Transverse colon (tissue), 4 donors: Measurements from ENCODE around the gene USP16. TPM values are rescaled to one million over a fixed set of nuclear protein-coding genes. Genes with fewer than 3 reads are reported as not detected.
"Not testable (repeated sequence)": the region's sequence is repeated elsewhere in the genome, so short reads cannot be mapped to it uniquely, and the experiment has no call there.

Source experiments
- DNase-seq: peaks from one replicate; pipeline ENCODE4 v3.0.0-alpha.2; 2019
- H3K27ac ChIP-seq, 4 donors: fragments of 200-600 bp; sonication (generic); 2 replicates each; pipeline ENCODE4 v1.5.1; 2016 to 2018; ENCODE audit warnings: inconsistent platforms in 4 of 4
- H3K27me3 ChIP-seq: fragments of 200-600 bp; sonication (generic); 2 replicates; pipeline ENCODE4 v1.5.1; 2017; ENCODE audit warnings: inconsistent platforms
- H3K36me3 ChIP-seq, 4 donors: fragments of 200-600 bp; sonication (generic); 2 replicates each; pipeline ENCODE4 v1.5.1; 2017 to 2019; ENCODE audit warnings: inconsistent platforms in 4 of 4
- H3K4me1 ChIP-seq, 4 donors: fragments of 200-600 bp; sonication (generic); 2 replicates each; pipeline ENCODE4 v1.5.1; 2017 to 2020; ENCODE audit warnings: inconsistent platforms in 4 of 4
- H3K4me3 ChIP-seq, 4 donors: fragments of 200-600 bp; sonication (generic); 1 replicate in 1 of 4; 2 replicates in 3 of 4; pipeline versions ENCODE4 v1.5.1 to v1.6.1; 2017 to 2019; ENCODE audit warnings: inconsistent platforms in 4 of 4
- H3K9me3 ChIP-seq, 2 donors: fragments of 200-600 bp; sonication (generic); 2 replicates each; pipeline ENCODE4 v1.5.1; 2017 to 2019; ENCODE audit warnings: inconsistent platforms in 2 of 2
- EP300 ChIP-seq: sonication (generic); formaldehyde crosslinking; IDR thresholded peaks from one replicate; pipeline ENCODE4 v1.6.1; 2017; ENCODE audit warnings: antibody characterized with exemption, low read depth
- POLR2A ChIP-seq: fragments of 450-650 bp; IDR thresholded peaks from one replicate; pipeline ENCODE4 v1.6.1; 2016; ENCODE audit warnings: antibody characterized with exemption, mild to moderate bottlenecking, moderate library complexity
- POLR2AphosphoS5 ChIP-seq, 3 donors: sonication (generic); formaldehyde crosslinking; IDR thresholded peaks; one replicate each; pipeline ENCODE4 v1.6.1; 2016; ENCODE audit warnings: antibody characterized with exemption in 3 of 3
- WGBS, 2 donors: methylation state at CpG; one replicate each; pipeline ENCODE4 v1.1.5; 2018; ENCODE audit warnings: low coverage in 1 of 2; 5-methylcytosine and 5-hydroxymethylcytosine counted together
- in situ Hi-C, 4 donors: fragments of 200-750 bp; cut with MboI; loops; one replicate each; pipeline versions ENCODE4 v1.15.0 to v1.15.1; 2017; ENCODE audit warnings: low sequenced_read_pairs in 3 of 4, low pct_ligation_motif_present in 1 of 4, low pct_unique_long_range_greater_than_20kb in 1 of 4
- intact Hi-C: fragments of 100-400 bp; cut with DNase I; formaldehyde crosslinking; loops from one replicate; pipeline ENCODE4 v1.15.1; 2023; ENCODE audit warnings: low total_unique reads
- total RNA-seq, 4 donors: library from RNA; depleted of rRNA; stranded (reverse); fragments of >200 nt; gene quantifications; one replicate each; pipeline ENCODE4 v1.1.0, GENCODE V29; 2016
- TF ChIP-seq, protein P1 (sequence below), 5 experiments: fragments of 200-600 bp in 3 of 5; fragments of 450-650 bp in 2 of 5; sonication (generic) in 3 of 5; IDR thresholded peaks; 1 replicate in 2 of 5; 2 replicates in 3 of 5; pipeline ENCODE4 v1.5.1; 2016 to 2017; ENCODE audit warnings: antibody characterized with exemption in 5 of 5, inconsistent platforms in 3 of 5, mild to moderate bottlenecking in 2 of 5, moderate library complexity in 1 of 5

USP16 gene
- total RNA-seq, 4 donors from 2014 or later = 12.9 to 34.9 (median 22.0) TPM

DNA sequence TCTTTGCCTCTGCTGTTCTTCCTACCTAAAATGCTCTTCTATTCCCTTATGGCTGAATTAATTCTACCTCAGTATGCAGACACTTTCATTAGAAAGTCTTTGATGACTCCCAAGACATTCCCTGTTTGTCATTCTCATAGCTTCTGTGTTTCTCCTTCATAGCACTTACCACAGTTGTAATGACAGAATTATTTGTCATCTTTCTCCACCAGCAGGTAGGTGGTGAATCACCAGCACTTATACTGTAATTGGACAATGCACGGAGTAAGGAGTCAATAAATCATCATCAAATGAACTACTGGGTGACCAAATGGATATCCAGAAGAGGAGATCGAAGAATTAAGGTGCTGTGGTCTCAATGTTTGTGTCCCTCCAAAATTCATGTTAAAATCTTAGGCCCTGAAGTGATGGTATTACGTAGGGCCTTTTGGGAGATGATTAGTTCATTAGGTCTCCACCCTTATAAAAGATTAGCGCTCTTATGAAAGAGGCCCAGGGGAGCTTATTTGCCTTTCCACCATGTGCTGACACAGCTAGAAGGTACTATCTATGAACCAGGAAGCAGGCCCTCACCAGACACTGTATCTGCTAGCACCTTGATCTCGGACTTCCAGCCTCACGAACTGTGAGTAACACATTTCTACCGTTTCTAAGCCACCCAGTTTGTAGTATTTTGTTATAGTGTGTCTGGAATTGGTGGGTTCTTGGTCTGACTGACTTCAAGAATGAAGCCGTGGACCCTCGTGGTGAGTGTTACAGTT is 51.4 kb downstream of the USP16 start:
- no peaks in the 10 kb centered on the region for H3K36me3 ChIP-seq
- no peaks in the 10 kb centered on the region for H3K9me3 ChIP-seq
- H3K4me3 ChIP-seq = no peak overlapping the region
- H3K4me1 ChIP-seq = peaks cover 13 to 40% (median 22%) of the 10 kb centered on the region in 4 donors
- in situ Hi-C loops (no loop called here), intact Hi-C loops (no loop called here)
- H3K27me3 ChIP-seq = no peaks in the 10 kb centered on the region
- no peak for DNase-seq
- 83 to 90% methylated on average over 5 to 9 of the region's 9 CpGs for WGBS, 2 donors
- peak overlapping the region; percentile 82 to 93 (median 88) for H3K27ac ChIP-seq
- TF ChIP-seq, protein P1, sequence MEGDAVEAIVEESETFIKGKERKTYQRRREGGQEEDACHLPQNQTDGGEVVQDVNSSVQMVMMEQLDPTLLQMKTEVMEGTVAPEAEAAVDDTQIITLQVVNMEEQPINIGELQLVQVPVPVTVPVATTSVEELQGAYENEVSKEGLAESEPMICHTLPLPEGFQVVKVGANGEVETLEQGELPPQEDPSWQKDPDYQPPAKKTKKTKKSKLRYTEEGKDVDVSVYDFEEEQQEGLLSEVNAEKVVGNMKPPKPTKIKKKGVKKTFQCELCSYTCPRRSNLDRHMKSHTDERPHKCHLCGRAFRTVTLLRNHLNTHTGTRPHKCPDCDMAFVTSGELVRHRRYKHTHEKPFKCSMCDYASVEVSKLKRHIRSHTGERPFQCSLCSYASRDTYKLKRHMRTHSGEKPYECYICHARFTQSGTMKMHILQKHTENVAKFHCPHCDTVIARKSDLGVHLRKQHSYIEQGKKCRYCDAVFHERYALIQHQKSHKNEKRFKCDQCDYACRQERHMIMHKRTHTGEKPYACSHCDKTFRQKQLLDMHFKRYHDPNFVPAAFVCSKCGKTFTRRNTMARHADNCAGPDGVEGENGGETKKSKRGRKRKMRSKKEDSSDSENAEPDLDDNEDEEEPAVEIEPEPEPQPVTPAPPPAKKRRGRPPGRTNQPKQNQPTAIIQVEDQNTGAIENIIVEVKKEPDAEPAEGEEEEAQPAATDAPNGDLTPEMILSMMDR (IDR thresholded peaks at IDR 0.05) = no peak
- TF ChIP-seq EP300 (no peak), POLR2AphosphoS5 (IDR thresholded peaks at IDR 0.05) (no peak), POLR2A (no peak)

DNA sequence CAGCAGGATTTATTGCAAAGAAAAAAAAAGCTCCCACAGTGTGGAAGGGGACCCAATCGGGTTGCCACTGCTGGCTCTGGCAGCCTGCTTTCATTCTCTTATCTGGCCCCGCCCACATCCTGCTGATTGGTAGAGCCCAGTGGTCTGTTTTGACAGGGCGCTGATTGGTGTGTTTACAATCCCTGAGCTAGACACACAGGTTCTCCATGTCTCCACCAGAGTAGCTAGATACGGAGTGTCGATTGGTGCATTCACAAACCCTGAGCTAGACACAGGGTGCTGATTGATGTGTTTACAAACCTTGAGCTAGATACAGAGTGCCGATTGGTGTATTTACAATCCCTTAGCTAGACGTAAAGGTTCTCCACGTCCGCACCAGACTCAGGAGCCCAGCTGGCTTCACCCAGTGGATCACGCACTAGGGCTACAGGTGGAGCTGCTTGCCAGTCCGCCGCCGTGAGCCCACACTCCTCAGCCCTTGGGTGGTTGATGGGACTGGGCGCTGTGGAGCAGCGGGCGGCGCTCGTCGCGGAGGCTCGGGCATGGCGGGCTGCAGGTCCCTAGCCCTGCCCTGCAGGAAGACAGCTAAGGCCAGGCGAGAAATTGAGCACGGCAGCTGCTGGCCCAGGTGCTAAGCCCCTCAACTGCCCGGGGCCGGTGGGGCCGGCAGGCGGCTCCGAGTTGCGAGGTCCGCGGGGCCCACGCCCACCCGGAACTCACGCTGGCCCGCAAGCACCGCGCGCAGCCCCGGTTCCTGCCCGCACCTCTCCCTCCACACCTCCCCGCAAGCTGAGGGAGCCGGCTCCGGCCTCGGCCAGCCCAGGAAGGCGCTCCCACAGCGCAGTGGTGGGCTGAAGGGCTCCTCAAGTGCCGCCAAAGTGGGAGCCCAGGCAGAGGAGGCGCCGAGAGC is 52.5 kb downstream of the USP16 start:
- in situ Hi-C loops, H3K36me3 ChIP-seq, intact Hi-C loops, H3K27me3 ChIP-seq, H3K9me3 ChIP-seq: not testable (repeated sequence)
- 30 to 53% methylated on average over 2 to 14 of the region's 50 CpGs for WGBS, 2 donors
- peak in 2 of 3 donors; percentile 34 to 55 for TF ChIP-seq POLR2AphosphoS5 (IDR thresholded peaks at IDR 0.05)
- peak; percentile 50 for TF ChIP-seq POLR2A
- peak overlapping the region; percentile 22 to 56 (median 46) for H3K4me3 ChIP-seq
- H3K4me1 ChIP-seq = peaks cover 5 to 29% (median 11%) of the 10 kb centered on the region in 4 donors
- DNase-seq = peak; percentile 66
- peak overlapping the region; percentile 82 to 93 (median 88) for H3K27ac ChIP-seq

DNA sequence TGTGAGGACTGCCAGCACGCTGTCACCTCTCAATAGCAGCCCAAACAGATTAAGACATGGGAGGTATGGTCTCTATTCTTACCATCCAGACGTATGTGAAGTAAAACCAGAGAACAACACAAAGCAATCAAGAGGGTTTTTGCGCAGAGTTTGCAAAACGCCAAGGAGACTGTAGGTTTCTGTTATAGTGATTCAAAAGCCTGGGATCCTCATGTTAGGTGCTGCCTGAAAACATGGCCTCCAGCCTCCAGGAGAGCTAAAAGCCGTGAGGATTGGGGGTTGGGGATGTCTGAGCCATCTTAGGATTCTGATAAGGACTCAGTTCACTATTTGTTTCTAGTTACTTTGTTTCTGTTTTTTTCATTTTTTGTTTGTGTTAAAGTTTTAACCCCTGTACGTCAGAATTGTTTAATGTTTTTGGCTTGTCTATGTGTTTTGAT is 53.2 kb downstream of the USP16 start:
- H3K9me3 ChIP-seq = no peaks in the 10 kb centered on the region
- DNase-seq = no peak
- intact Hi-C loops (no loop called here), in situ Hi-C loops (no loop called here)
- H3K27ac ChIP-seq = peak overlapping the region; percentile 82 to 93 (median 88)
- H3K27me3 ChIP-seq = no peaks in the 10 kb centered on the region
- TF ChIP-seq, protein P1 (IDR thresholded peaks at IDR 0.05) = no peak
- TF ChIP-seq POLR2A (no peak), POLR2AphosphoS5 (IDR thresholded peaks at IDR 0.05) (no peak), EP300 (no peak)
- no peaks in the 10 kb centered on the region for H3K36me3 ChIP-seq
- WGBS, 2 donors = 40 to 60% methylated on average over 5 to 6 of the region's 6 CpGs
- H3K4me3 ChIP-seq = peak overlapping the region in 3 of 4 donors; percentile 38 to 56 (median 55)
- H3K4me1 ChIP-seq = peaks cover 3 to 22% (median 4%) of the 10 kb centered on the region in 4 donors

DNA sequence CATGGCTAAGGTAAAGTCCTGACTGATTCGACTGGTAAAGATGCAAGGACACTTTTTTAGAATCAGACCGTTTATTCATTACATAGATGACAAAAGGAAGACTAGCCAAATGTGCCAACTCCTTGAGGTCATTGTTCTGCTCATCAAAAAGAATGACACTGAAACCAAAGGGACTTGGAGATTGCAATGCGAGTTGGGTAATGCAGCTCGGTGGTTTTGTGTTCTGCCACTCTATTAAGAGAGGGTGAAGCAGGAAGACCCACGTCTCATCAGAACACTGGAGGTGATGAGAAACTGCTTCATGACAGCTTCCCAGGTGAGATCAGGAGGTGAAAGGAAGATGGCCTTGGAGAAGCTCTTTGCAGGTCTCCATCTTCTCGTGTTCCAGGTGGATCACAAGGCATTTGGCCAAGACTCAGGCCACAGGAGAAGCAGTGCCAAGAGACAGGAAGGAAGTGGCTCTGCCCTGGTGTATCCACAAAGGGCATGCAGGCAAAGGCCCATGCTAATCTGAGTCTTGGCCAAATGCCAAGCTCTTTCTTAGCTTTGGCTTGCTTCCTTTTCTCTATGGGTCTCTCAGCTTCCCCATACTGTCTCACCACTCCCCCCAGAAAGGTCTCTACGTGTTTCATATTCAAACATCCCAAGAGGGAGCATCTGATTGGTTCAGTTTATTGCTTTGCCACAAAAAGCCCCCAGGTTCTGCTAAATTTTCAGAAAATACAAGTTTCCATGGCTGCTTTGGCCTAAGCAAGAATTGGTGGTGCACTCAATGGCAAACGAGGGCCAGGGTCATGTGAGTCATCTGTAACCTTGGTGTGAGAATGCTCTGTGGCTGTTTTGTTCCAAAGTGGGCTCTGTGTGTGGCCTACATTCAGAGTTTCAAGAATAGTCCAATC is 54.6 kb downstream of the USP16 start:
- no peaks in the 10 kb centered on the region for H3K36me3 ChIP-seq
- H3K4me3 ChIP-seq = no peak overlapping the region
- 70 to 76% methylated on average over 3 to 8 of the region's 8 CpGs for whole genome bisulfite sequencing, 2 donors
- H3K27ac ChIP-seq = peak overlapping the region in 1 of 4 donors; percentile 5
- H3K4me1 ChIP-seq = peaks cover 2 to 18% (median 2%) of the 10 kb centered on the region in 4 donors
- H3K9me3 ChIP-seq = no peaks in the 10 kb centered on the region
- intact Hi-C loops = no loop called here
- no peak for DNase-seq
- in situ Hi-C loops = no loop called here
- TF ChIP-seq POLR2A (no peak), EP300 (no peak), POLR2AphosphoS5 (IDR thresholded peaks at IDR 0.05) (no peak)
- TF ChIP-seq, protein P1 (IDR thresholded peaks at IDR 0.05) = no peak
- H3K27me3 ChIP-seq = no peaks in the 10 kb centered on the region
